Suprapubic skin (tissue), 3 donors: ENCODE results near the gene ESF1.

Experiments used
- CTCF ChIP-seq, 2 donors: fragments of 200-600 bp in 1 of 2; fragments of 450-650 bp in 1 of 2; sonication (generic) in 1 of 2; IDR thresholded peaks; one replicate each; pipeline ENCODE4 v1.5.1; 2016 to 2019; ENCODE audit warnings: antibody characterized with exemption in 2 of 2, mild to moderate bottlenecking in 1 of 2, moderate library complexity in 1 of 2
- EP300 ChIP-seq: sonication (generic); formaldehyde crosslinking; IDR thresholded peaks from one replicate; pipeline ENCODE4 v1.6.1; 2017; ENCODE audit warnings: antibody characterized with exemption
- POLR2A ChIP-seq, 2 donors: fragments of 450-650 bp; IDR thresholded peaks; one replicate each; pipeline ENCODE4 v1.6.1; 2017; ENCODE audit warnings: antibody characterized with exemption in 2 of 2, mild to moderate bottlenecking in 2 of 2, moderate library complexity in 2 of 2

DNA sequence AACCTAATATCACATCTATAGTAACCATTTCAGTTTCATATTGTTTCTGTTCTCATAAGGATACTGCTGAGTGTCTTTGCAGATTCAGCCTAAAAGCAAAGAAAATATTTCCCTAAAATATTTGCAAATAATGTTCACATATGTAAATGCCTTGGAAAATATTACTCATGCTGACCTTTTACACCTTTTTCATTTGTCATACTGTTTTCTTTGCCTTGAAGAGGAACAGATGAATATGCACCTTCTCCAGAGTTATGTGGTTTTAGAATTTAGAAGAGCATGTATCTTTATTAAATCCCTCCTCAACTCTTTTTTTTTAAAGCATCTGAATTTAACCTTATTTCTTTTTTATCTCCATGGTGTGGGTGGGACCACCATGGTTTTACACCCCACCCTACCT is 32.6 kb upstream of the ESF1 start:
- TF ChIP-seq POLR2A (IDR thresholded peaks at IDR 0.05) (no peak), CTCF (IDR thresholded peaks at IDR 0.05) (no peak), EP300 (no peak)
